IPS-15b (cell line): Measurements from ENCODE around the gene CHCHD6.

Experiments used
- H3K27me3 ChIP-seq: one replicate; pipeline ENCODE4 v1.6.1; 2013; ENCODE audit warnings: low read length; ENCODE audit not compliant: control insufficient read depth, insufficient read depth
- H3K36me3 ChIP-seq: one replicate; pipeline ENCODE4 v1.6.1; 2013; ENCODE audit warnings: low read length; ENCODE audit not compliant: control insufficient read depth, insufficient read depth
- H3K4me1 ChIP-seq: one replicate; pipeline ENCODE4 v1.6.1; 2013; ENCODE audit warnings: mild to moderate bottlenecking, low read length; ENCODE audit not compliant: control insufficient read depth, insufficient read depth
- H3K4me3 ChIP-seq: one replicate; pipeline ENCODE4 v1.5.1; 2013; ENCODE audit warnings: low read depth, low read length
- H3K9ac ChIP-seq: one replicate; pipeline ENCODE4 v1.6.1; 2013; ENCODE audit warnings: low read depth, mild to moderate bottlenecking, low read length
- H3K9me3 ChIP-seq: one replicate; pipeline ENCODE4 v1.6.1; 2013; ENCODE audit warnings: mild to moderate bottlenecking, low read length; ENCODE audit not compliant: control insufficient read depth, insufficient read depth

CHCHD6 gene

GRCh38 chr3:126750756-126751121 is 46.7 kb downstream of the CHCHD6 start:
- Histone ChIP-seq H3K9ac (no peak overlapping the region), H3K36me3 (no peaks in the 10 kb centered on the region), H3K4me1 (peaks cover 6% of the 10 kb centered on the region), H3K9me3 (no peaks in the 10 kb centered on the region), H3K27me3 (no peaks in the 10 kb centered on the region), H3K4me3 (no peak overlapping the region)

GRCh38 chr3:126751611-126752302 is 47.7 kb downstream of the CHCHD6 start:
- Histone ChIP-seq H3K9ac (no peak overlapping the region), H3K4me1 (peaks cover 6% of the 10 kb centered on the region), H3K4me3 (peak overlapping the region; percentile 18), H3K27me3 (no peaks in the 10 kb centered on the region), H3K36me3 (no peaks in the 10 kb centered on the region), H3K9me3 (no peaks in the 10 kb centered on the region)

- no peaks in the 10 kb centered on the region for H3K27me3 ChIP-seq
- H3K4me3 ChIP-seq, result peak overlapping the region; percentile 18
- H3K9ac ChIP-seq, result no peak overlapping the region
- H3K36me3 ChIP-seq, result no peaks in the 10 kb centered on the region
- peaks cover 6% of the 10 kb centered on the region for H3K4me1 ChIP-seq
- no peaks in the 10 kb centered on the region for H3K9me3 ChIP-seq
These were observed 48.5 kb downstream of the CHCHD6 start for GRCh38 chr3:126752303-126753190.

- Histone ChIP-seq H3K9ac (no peak overlapping the region), H3K4me1 (peaks cover 6% of the 10 kb centered on the region), H3K4me3 (no peak overlapping the region), H3K9me3 (no peaks in the 10 kb centered on the region), H3K36me3 (no peaks in the 10 kb centered on the region), H3K27me3 (no peaks in the 10 kb centered on the region)
These were observed 49.4 kb downstream of the CHCHD6 start for GRCh38 chr3:126753191-126754160.

- Histone ChIP-seq H3K9me3 (no peaks in the 10 kb centered on the region), H3K36me3 (no peaks in the 10 kb centered on the region), H3K4me1 (peaks cover 6% of the 10 kb centered on the region), H3K27me3 (no peaks in the 10 kb centered on the region), H3K9ac (no peak overlapping the region), H3K4me3 (no peak overlapping the region)
These were observed 51.8 kb downstream of the CHCHD6 start for GRCh38 chr3:126755866-126756265.

GRCh38 chr3:126758026-126758425 is 54.0 kb downstream of the CHCHD6 start:
- Histone ChIP-seq H3K9me3 (no peaks in the 10 kb centered on the region), H3K36me3 (no peaks in the 10 kb centered on the region), H3K9ac (no peak overlapping the region), H3K4me3 (no peak overlapping the region), H3K27me3 (no peaks in the 10 kb centered on the region), H3K4me1 (no peaks in the 10 kb centered on the region)

GRCh38 chr3:126758882-126759281 is 54.8 kb downstream of the CHCHD6 start:
- no peaks in the 10 kb centered on the region for H3K4me1 ChIP-seq
- no peaks in the 10 kb centered on the region for H3K27me3 ChIP-seq
- no peak overlapping the region for H3K9ac ChIP-seq
- H3K36me3 ChIP-seq, result no peaks in the 10 kb centered on the region
- no peaks in the 10 kb centered on the region for H3K9me3 ChIP-seq
- H3K4me3 ChIP-seq, result no peak overlapping the region

GRCh38 chr3:126760541-126760940 is 56.5 kb downstream of the CHCHD6 start:
- Histone ChIP-seq H3K36me3 (no peaks in the 10 kb centered on the region), H3K4me1 (no peaks in the 10 kb centered on the region), H3K27me3 (no peaks in the 10 kb centered on the region), H3K9me3 (no peaks in the 10 kb centered on the region), H3K4me3 (no peak overlapping the region), H3K9ac (no peak overlapping the region)

- H3K36me3 ChIP-seq, result peaks cover 3% of the 10 kb centered on the region
- H3K9ac ChIP-seq, result no peak overlapping the region
- no peak overlapping the region for H3K4me3 ChIP-seq
- no peaks in the 10 kb centered on the region for H3K4me1 ChIP-seq
- H3K27me3 ChIP-seq, result no peaks in the 10 kb centered on the region
- no peaks in the 10 kb centered on the region for H3K9me3 ChIP-seq
These were observed 59.0 kb downstream of the CHCHD6 start for GRCh38 chr3:126763035-126763434.

GRCh38 chr3:126765187-126766069 is 61.4 kb downstream of the CHCHD6 start:
- Histone ChIP-seq H3K9ac (no peak overlapping the region), H3K4me1 (no peaks in the 10 kb centered on the region), H3K27me3 (no peaks in the 10 kb centered on the region), H3K36me3 (peaks cover 3% of the 10 kb centered on the region), H3K4me3 (no peak overlapping the region), H3K9me3 (no peaks in the 10 kb centered on the region)

- H3K9me3 ChIP-seq, result no peaks in the 10 kb centered on the region
- no peak overlapping the region for H3K4me3 ChIP-seq
- H3K4me1 ChIP-seq, result no peaks in the 10 kb centered on the region
- peaks cover 3% of the 10 kb centered on the region for H3K36me3 ChIP-seq
- no peak overlapping the region for H3K9ac ChIP-seq
- no peaks in the 10 kb centered on the region for H3K27me3 ChIP-seq
These were observed 62.6 kb downstream of the CHCHD6 start for GRCh38 chr3:126766653-126767052.
